H1 (cell line): ENCODE results near the gene SHISA8. TPM values are rescaled to one million over a fixed set of nuclear protein-coding genes. Genes with fewer than 3 reads are reported as not detected.

Experiments used
- CTCF ChIA-PET: fragments of 300-600 bp; sonication (Branson Sonifier 250); formaldehyde crosslinking; loops from one replicate; lab custom pipeline; 2021; ENCODE audit not compliant: partially characterized antibody; lab: Charles Lee
- POLR2A ChIA-PET: fragments of 300-600 bp; sonication (Branson Sonifier 250); formaldehyde crosslinking; loops from one replicate; lab custom pipeline; 2021; ENCODE audit warnings: inconsistent platforms; ENCODE audit not compliant: partially characterized antibody; lab: Charles Lee
- DNase-seq, 2 experiments: peaks; one replicate each; pipeline versions ENCODE4 v3.0.0 to v3.0.0-alpha.2; 2010 to 2022; ENCODE audit warnings: low spot score in 2 of 2, low read depth in 1 of 2, mixed read lengths in 1 of 2
- FAIRE-seq: peaks from 2 replicates; lab custom pipeline; 2011; peaks lifted over from hg19 to GRCh38; lab: Jason Lieb, UNC
- H2AFZ ChIP-seq: 2 replicates; pipeline ENCODE4 v1.8.1; 2012; ENCODE audit warnings: low read length, inconsistent platforms
- H2AK5ac ChIP-seq: 2 replicates; pipeline ENCODE4 v1.6.1; 2013; ENCODE audit warnings: low read depth, low read length
- H2BK120ac ChIP-seq: replicated peaks from 2 replicates; pipeline ENCODE3; 2013; ENCODE audit warnings: low read depth, low read length, inconsistent platforms
- H2BK12ac ChIP-seq: 2 replicates; pipeline ENCODE4 v1.6.1; 2013; ENCODE audit warnings: low read depth, low read length
- H2BK15ac ChIP-seq: 2 replicates; pipeline ENCODE4 v1.6.1; 2013; ENCODE audit warnings: low read length
- H2BK20ac ChIP-seq: 2 replicates; pipeline ENCODE4 v1.6.1; 2013; ENCODE audit warnings: low read length
- H2BK5ac ChIP-seq: 2 replicates; pipeline ENCODE4 v1.6.1; 2013; ENCODE audit warnings: low read depth, low read length
- H3K14ac ChIP-seq: 2 replicates; pipeline ENCODE4 v1.6.1; 2013; ENCODE audit warnings: inconsistent platforms; ENCODE audit not compliant: insufficient read length
- H3K18ac ChIP-seq: 2 replicates; pipeline ENCODE4 v1.6.1; 2013; ENCODE audit warnings: low read length; ENCODE audit errors: extremely low read depth
- H3K23ac ChIP-seq: 2 replicates; pipeline ENCODE4 v1.6.1; 2013; ENCODE audit warnings: inconsistent platforms; ENCODE audit not compliant: insufficient read length
- H3K23me2 ChIP-seq: 2 replicates; pipeline ENCODE4 v1.6.1; 2013; ENCODE audit warnings: low read depth, low read length
- H3K27ac ChIP-seq: 2 replicates; pipeline ENCODE4 v1.6.1; 2011; ENCODE audit warnings: low read depth, low read length, inconsistent platforms
- H3K27me3 ChIP-seq, 4 experiments: replicated peaks in 1 of 4; 1 replicate in 1 of 4; 2 replicates in 3 of 4; pipeline versions ENCODE4 v1.6.1 to v1.8.1; 2011 to 2013; ENCODE audit warnings: low read length in 3 of 4, mild to moderate bottlenecking in 3 of 4, inconsistent platforms in 2 of 4, mixed read lengths in 2 of 4, moderate library complexity in 1 of 4; ENCODE audit not compliant: control insufficient read depth in 3 of 4, insufficient read depth in 3 of 4; ENCODE audit errors: extremely low read depth in 1 of 4
- H3K36me3 ChIP-seq, 4 experiments: 2 replicates each; pipeline versions ENCODE4 v1.6.1 to v1.8.1; 2011 to 2013; ENCODE audit warnings: mild to moderate bottlenecking in 4 of 4, low read length in 3 of 4, moderate library complexity in 2 of 4, control low read depth in 1 of 4, inconsistent platforms in 1 of 4; ENCODE audit not compliant: insufficient read depth in 4 of 4, control insufficient read depth in 2 of 4
- H3K4ac ChIP-seq: replicated peaks from 2 replicates; pipeline ENCODE3; 2013; ENCODE audit warnings: low read length, low read depth, mixed read lengths, inconsistent platforms; ENCODE audit not compliant: insufficient read length
- H3K4me1 ChIP-seq, 4 experiments: replicated peaks in 1 of 4; 1 replicate in 1 of 4; 2 replicates in 3 of 4; pipeline versions ENCODE4 v1.6.1 to v1.8.1; 2011 to 2013; ENCODE audit warnings: low read length in 3 of 4, inconsistent platforms in 2 of 4, mixed read lengths in 1 of 4; ENCODE audit not compliant: insufficient read depth in 4 of 4, control insufficient read depth in 3 of 4
- H3K4me2 ChIP-seq, 2 experiments: 2 replicates each; pipeline versions ENCODE4 v1.6.1 to v1.8.1; 2011 to 2013; ENCODE audit warnings: low read depth in 2 of 2, low read length in 2 of 2, control low read depth in 1 of 2, inconsistent platforms in 1 of 2, mild to moderate bottlenecking in 1 of 2; ENCODE audit not compliant: insufficient read depth in 1 of 2
- H3K4me3 ChIP-seq, 4 experiments: fragments of 200-600, 300-600 bp in 1 of 4; sonication (generic), shearing (Covaris generic), sonication (Bioruptor Twin) in 1 of 4; 2 replicates each; pipeline versions ENCODE4 v1.5.1 to v1.8.1; 2011 to 2016; ENCODE audit warnings: low read length in 4 of 4, low read depth in 3 of 4, control low read depth in 2 of 4, inconsistent platforms in 2 of 4, mild to moderate bottlenecking in 2 of 4, mixed read lengths in 1 of 4, moderate library complexity in 1 of 4; ENCODE audit not compliant: insufficient read depth in 2 of 4; ENCODE audit errors: extremely low read depth in 1 of 4
- H3K56ac ChIP-seq: replicated peaks from 2 replicates; pipeline ENCODE3; 2013; ENCODE audit warnings: low read depth, mild to moderate bottlenecking, mixed read lengths, low read length, inconsistent platforms; ENCODE audit not compliant: insufficient read length
- H3K79me1 ChIP-seq: 2 replicates; pipeline ENCODE4 v1.6.1; 2013; ENCODE audit warnings: low read depth, low read length, control low read depth
- H3K79me2 ChIP-seq, 2 experiments: 2 replicates each; pipeline versions ENCODE4 v1.6.1 to v1.8.1; 2012 to 2013; ENCODE audit warnings: low read length in 2 of 2, mild to moderate bottlenecking in 2 of 2, inconsistent platforms in 1 of 2; ENCODE audit not compliant: insufficient read depth in 2 of 2, control insufficient read depth in 1 of 2
- H3K9ac ChIP-seq, 4 experiments: replicated peaks in 1 of 4; 1 replicate in 1 of 4; 2 replicates in 3 of 4; pipeline versions ENCODE4 v1.6.1 to v1.8.1; 2011 to 2013; ENCODE audit warnings: low read depth in 3 of 4, low read length in 3 of 4, control low read depth in 2 of 4, mild to moderate bottlenecking in 2 of 4, moderate library complexity in 2 of 4, inconsistent platforms in 1 of 4; ENCODE audit errors: extremely low read depth in 1 of 4
- H3K9me3 ChIP-seq, 2 experiments: 2 replicates each; pipeline versions ENCODE4 v1.6.1 to v1.8.1; 2012 to 2013; ENCODE audit warnings: mild to moderate bottlenecking in 2 of 2, moderate library complexity in 2 of 2, control low read depth in 1 of 2, inconsistent platforms in 1 of 2, low read depth in 1 of 2, low read length in 1 of 2, mixed read lengths in 1 of 2; ENCODE audit not compliant: insufficient read depth in 2 of 2
- H4K20me1 ChIP-seq, 2 experiments: replicated peaks in 1 of 2; 2 replicates each; pipeline versions ENCODE3 to v1.8.1; 2011 to 2013; ENCODE audit warnings: inconsistent platforms in 2 of 2, low read length in 2 of 2, mild to moderate bottlenecking in 1 of 2; ENCODE audit not compliant: insufficient read depth in 2 of 2, control insufficient read depth in 1 of 2
- H4K5ac ChIP-seq: 2 replicates; pipeline ENCODE4 v1.6.1; 2013; ENCODE audit warnings: low read length, low read depth, mixed read lengths, inconsistent platforms; ENCODE audit not compliant: insufficient read length
- H4K8ac ChIP-seq: 2 replicates; pipeline ENCODE4 v1.8.0; 2013; ENCODE audit warnings: mild to moderate bottlenecking, moderate library complexity, low read length, inconsistent platforms; ENCODE audit not compliant: insufficient read depth; ENCODE audit errors: extremely low read depth
- H4K91ac ChIP-seq: replicated peaks from 2 replicates; pipeline ENCODE3; 2013; ENCODE audit warnings: low read length, mixed read lengths, inconsistent platforms; ENCODE audit not compliant: insufficient read length
- EZH2 ChIP-seq: fragments of 200-600 bp; sonication (generic); IDR thresholded peaks from 2 replicates; pipeline ENCODE4 v1.7.1; 2012; ENCODE audit warnings: low read depth, mild to moderate bottlenecking, moderate library complexity, low read length, inconsistent platforms; ENCODE audit not compliant: severe bottlenecking
- JUND ChIP-seq: IDR thresholded peaks from 2 replicates; pipeline ENCODE4 v1.6.1; 2011; ENCODE audit warnings: mild to moderate bottlenecking, improper control_type of control experiment, low read length
- POLR2AphosphoS5 ChIP-seq: IDR thresholded peaks from 2 replicates; pipeline ENCODE4 v1.6.1; 2011; ENCODE audit warnings: low read depth, low read length
- SP1 ChIP-seq: IDR thresholded peaks from 2 replicates; pipeline ENCODE4 v1.6.1; 2011; ENCODE audit warnings: low read depth, low read length
- WGBS, 2 experiments: shearing (Covaris generic) in 1 of 2; methylation state at CpG; one replicate each; pipeline versions ENCODE4 v1.1.6 to v1.1.7; 2013 to 2015; ENCODE audit warnings: low lambda C conversion rate in 2 of 2, mixed read lengths in 2 of 2, inconsistent platforms in 1 of 2, low coverage in 1 of 2, missing lambda C conversion rate in 1 of 2; ENCODE audit not compliant: insufficient replicate concordance in 2 of 2, insufficient coverage in 1 of 2, insufficient read length in 1 of 2; ENCODE audit errors: extremely low coverage in 1 of 2, missing lambda C conversion rate in 1 of 2; 5-methylcytosine and 5-hydroxymethylcytosine counted together
- polyA plus RNA-seq, 7 experiments: library from polyadenylated mRNA; depleted of rRNA in 3 of 7; stranded (reverse) in 5 of 7; unstranded in 2 of 7; fragments of >200 nt in 5 of 7; fragments of 200-250 nt in 2 of 7; gene quantifications; 1 replicate in 5 of 7; 2 replicates in 1 of 7; 4 replicates in 1 of 7; pipeline versions ENCODE4 v1.2.1 to v1.2.3, GENCODE V29; 2011 to 2013; ENCODE audit warnings: missing spikeins in 2 of 7, mixed read lengths in 2 of 7
- total RNA-seq: library from RNA; stranded (reverse); fragmentation: NEBNext Ultra II Directional; extraction: Animal tissue kit (Norgen Biotek cat#: 25700); gene quantifications from 2 replicates; pipeline ENCODE4 v1.2.1, GENCODE V29; 2021

Gene SHISA8
- total and polyA plus RNA-seq, 2 of the 8 experiments (the other 6 are each of a cell fraction or from before 2014, with no cell fraction given), result 0.14 to 0.89 TPM

DNA sequence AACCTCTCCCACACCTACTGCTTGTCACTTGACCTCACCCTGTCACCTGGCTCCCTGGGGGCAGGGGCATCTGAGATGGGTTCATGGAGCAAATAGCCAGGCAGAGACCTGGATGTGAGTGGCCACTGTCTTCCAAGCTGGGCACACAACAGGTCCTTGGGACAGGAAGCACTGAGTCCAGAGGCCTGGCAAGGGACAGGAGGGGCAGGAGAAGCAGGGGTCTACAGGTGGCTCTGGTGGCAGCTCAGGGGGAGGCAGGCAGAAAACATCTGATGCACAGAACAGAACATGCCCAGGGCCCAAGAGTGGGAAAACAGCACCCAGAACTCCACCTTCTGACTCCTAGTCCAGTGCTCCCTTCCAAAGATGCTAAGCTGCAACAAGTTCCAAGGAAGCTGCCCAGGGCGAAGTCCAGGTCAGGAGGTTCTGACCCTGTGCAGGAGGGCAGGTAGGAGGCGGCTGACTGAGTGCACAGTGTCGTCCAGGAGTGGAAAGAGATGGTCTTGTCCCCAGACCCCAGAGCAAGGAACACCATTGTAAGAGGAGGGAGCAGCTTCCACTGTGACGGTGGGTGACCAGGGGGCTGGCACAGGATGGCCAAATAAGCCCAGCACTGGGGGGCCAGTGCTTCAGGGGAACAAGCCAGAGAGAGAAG, 8.2 kb upstream of the SHISA8 start:
- H2BK5ac ChIP-seq, result no peak overlapping the region
- no peak overlapping the region for H3K23ac ChIP-seq
- peaks cover 0 to 5% of the 10 kb centered on the region in 2 experiments for H4K20me1 ChIP-seq
- H3K36me3 ChIP-seq, result no peaks in the 10 kb centered on the region
- no peak overlapping the region for H2AFZ ChIP-seq
- no peak overlapping the region for H4K5ac ChIP-seq
- 0 out of 2 replicates have a peak overlapping the region, but pooled peaks have one; percentile 18 for H2BK20ac ChIP-seq
- H3K27ac ChIP-seq, result no peak overlapping the region
- H3K56ac ChIP-seq, result no peak overlapping the region
- H3K79me2 ChIP-seq, result no peaks in the 10 kb centered on the region
- no peak overlapping the region for H2BK12ac ChIP-seq
- WGBS, 2 experiments, result 84% methylated on average over 4 of the region's 4 CpGs; no CpG with 5 or more reads in 1 of the 2 experiments
- H3K4me2 ChIP-seq, result no peak overlapping the region
- no peak overlapping the region for H2BK120ac ChIP-seq
- CTCF ChIA-PET, result interaction anchor here (0.6 to 4.9 kb wide), 7 partner anchors 13 to 239 kb away, joined by 3 to 22 read pairs (median 3); partner anchors contain the start of gene MEI1
- no peak overlapping the region for H3K4ac ChIP-seq
- no peak overlapping the region for H4K91ac ChIP-seq
- H3K14ac ChIP-seq, result no peak overlapping the region
- H3K23me2 ChIP-seq, result peaks cover 8% of the 10 kb centered on the region; the same call in 1 of the 2 replicates
- H3K9me3 ChIP-seq, result no peaks in the 10 kb centered on the region
- no peak overlapping the region for H3K4me3 ChIP-seq
- POLR2A ChIA-PET, result interaction anchor here (0.6 to 1.2 kb wide), 4 partner anchors 14 to 185 kb away, joined by 3 to 5 read pairs (median 4); no protein-coding TSS in a partner anchor
- H4K8ac ChIP-seq, result no peak overlapping the region; the same call in 1 of the 2 replicates
- H3K79me1 ChIP-seq, result no peaks in the 10 kb centered on the region
- DNase-seq (no peak), FAIRE-seq (no peak)
- peak overlapping the region; percentile 65; the same call in 1 of the 2 replicates for H2AK5ac ChIP-seq
- peaks cover 0 to 21% (median 16%) of the 10 kb centered on the region in 4 experiments; a peak in 6 of 7 replicates for H3K4me1 ChIP-seq
- TF ChIP-seq SP1 (no peak), EZH2 (no peak), JUND (no peak), POLR2AphosphoS5 (0 out of 2 replicates have a peak, but pooled peaks have one; percentile 3)
- no peak overlapping the region for H3K9ac ChIP-seq
- peaks cover 15 to 79% (median 62%) of the 10 kb centered on the region in 4 experiments for H3K27me3 ChIP-seq
- H2BK15ac ChIP-seq, result 0 out of 2 replicates have a peak overlapping the region, but pooled peaks have one; percentile 92
- no peak overlapping the region for H3K18ac ChIP-seq
